HepG2 (cell line): ENCODE data around the gene ARID3C. TPM values are rescaled to one million over a fixed set of nuclear protein-coding genes. Genes with fewer than 3 reads are reported as not detected.

ENCODE experiments used
- E2F1 ChIP-seq: sonication (generic); formaldehyde crosslinking; IDR thresholded peaks from 2 replicates; pipeline ENCODE4 v1.5.0; 2020; ENCODE audit warnings: missing genetic modification reagents
- KAT7 ChIP-seq: IDR thresholded peaks from 2 replicates; pipeline ENCODE4 v1.6.1; 2018; ENCODE audit warnings: borderline replicate concordance, missing compliant biosample characterization
- NFE2 ChIP-seq: sonication (generic); formaldehyde crosslinking; IDR thresholded peaks from 2 replicates; pipeline ENCODE4 v1.4.0; 2020; ENCODE audit warnings: missing genetic modification reagents
- RXRB ChIP-seq: IDR thresholded peaks from 2 replicates; pipeline ENCODE4 v1.6.1; 2016; ENCODE audit warnings: borderline replicate concordance, missing genetic modification reagents, missing compliant biosample characterization
- SKI ChIP-seq: fragments of 450-650 bp; IDR thresholded peaks from one replicate; pipeline ENCODE4 v1.6.1; 2018; ENCODE audit warnings: mild to moderate bottlenecking; ENCODE audit not compliant: partially characterized antibody
- SNAI1 ChIP-seq: sonication (generic); formaldehyde crosslinking; IDR thresholded peaks from 2 replicates; pipeline ENCODE4 v1.5.0; 2020; ENCODE audit warnings: mild to moderate bottlenecking, missing genetic modification reagents, borderline replicate concordance
- TEF ChIP-seq: sonication (generic); formaldehyde crosslinking; IDR thresholded peaks from 2 replicates; pipeline ENCODE4 v1.5.0; 2020; ENCODE audit warnings: missing genetic modification reagents
- WIZ ChIP-seq: sonication (generic); formaldehyde crosslinking; IDR thresholded peaks from 2 replicates; pipeline ENCODE4 v1.5.1; 2020; ENCODE audit warnings: mild to moderate bottlenecking, missing genetic modification reagents
- ZBTB33 ChIP-seq: sonication (generic); formaldehyde crosslinking; IDR thresholded peaks from 2 replicates; pipeline ENCODE4 v1.4.0; 2020; ENCODE audit warnings: missing genetic modification reagents
- ZNF10 ChIP-seq: sonication (generic); formaldehyde crosslinking; IDR thresholded peaks from 2 replicates; pipeline ENCODE4 v1.4.0; 2020; ENCODE audit warnings: mild to moderate bottlenecking, low read depth, missing genetic modification reagents, borderline replicate concordance
- ZNF354B ChIP-seq: sonication (generic); formaldehyde crosslinking; IDR thresholded peaks from 2 replicates; pipeline ENCODE4 v1.8.0; 2022; ENCODE audit warnings: mild to moderate bottlenecking, missing genetic modification reagents
- ZNF496 ChIP-seq: sonication (generic); formaldehyde crosslinking; IDR thresholded peaks from 2 replicates; pipeline ENCODE4 v1.8.1; 2023; ENCODE audit warnings: mild to moderate bottlenecking, moderate library complexity, missing genetic modification reagents; ENCODE audit not compliant: insufficient replicate concordance
- ZNF577 ChIP-seq: sonication (generic); formaldehyde crosslinking; IDR thresholded peaks from 2 replicates; pipeline ENCODE4 v1.4.0; 2020; ENCODE audit warnings: mild to moderate bottlenecking, low read depth, missing genetic modification reagents, borderline replicate concordance
- ZNF7 ChIP-seq: IDR thresholded peaks from 2 replicates; pipeline ENCODE4 v1.6.1; 2016; ENCODE audit warnings: missing biosample characterization, missing genetic modification reagents
- ZNF766 ChIP-seq: sonication (generic); formaldehyde crosslinking; IDR thresholded peaks from 2 replicates; pipeline ENCODE4 v1.5.0; 2020; ENCODE audit warnings: missing genetic modification reagents, borderline replicate concordance
- polyA plus RNA-seq, 8 experiments: library from polyadenylated mRNA; depleted of rRNA in 3 of 8; stranded (reverse) in 7 of 8; unstranded in 1 of 8; fragments of >200 nt; fragmentation: Illumina TruSeq in 4 of 8; extraction: Trizol in 4 of 8; gene quantifications; 2 replicates each; pipeline versions ENCODE4 v1.2.1 to v1.2.3, GENCODE V29; 2011 to 2016; ENCODE audit warnings: low read depth in 4 of 8, missing spikeins in 1 of 8, mixed read lengths in 1 of 8; ENCODE audit not compliant: insufficient read depth in 1 of 8
- total RNA-seq, 5 experiments: library from RNA; depleted of rRNA; stranded (reverse); fragments of >200 nt; fragmentation: Illumina TruSeq; extraction: Trizol; gene quantifications; 2 replicates each; pipeline ENCODE4 v1.2.3, GENCODE V29; 2016; ENCODE audit warnings: low read depth in 1 of 5
- TF ChIP-seq, protein P1 (sequence below): IDR thresholded peaks from 2 replicates; pipeline ENCODE4 v1.6.1; 2016; ENCODE audit warnings: mild to moderate bottlenecking
- TF ChIP-seq, protein P2 (sequence below): sonication (generic); formaldehyde crosslinking; IDR thresholded peaks from 2 replicates; pipeline ENCODE4 v1.5.0; 2020; ENCODE audit warnings: missing genetic modification reagents
- TF ChIP-seq, protein P3 (sequence below): sonication (generic); formaldehyde crosslinking; IDR thresholded peaks from 2 replicates; pipeline ENCODE4 v1.4.0; 2020; ENCODE audit warnings: low read depth, missing genetic modification reagents

ARID3C gene
- total and polyA plus RNA-seq, 2 of the 13 experiments (the other 11 are each of a cell fraction or from before 2014, with no cell fraction given) = not detected

DNA sequence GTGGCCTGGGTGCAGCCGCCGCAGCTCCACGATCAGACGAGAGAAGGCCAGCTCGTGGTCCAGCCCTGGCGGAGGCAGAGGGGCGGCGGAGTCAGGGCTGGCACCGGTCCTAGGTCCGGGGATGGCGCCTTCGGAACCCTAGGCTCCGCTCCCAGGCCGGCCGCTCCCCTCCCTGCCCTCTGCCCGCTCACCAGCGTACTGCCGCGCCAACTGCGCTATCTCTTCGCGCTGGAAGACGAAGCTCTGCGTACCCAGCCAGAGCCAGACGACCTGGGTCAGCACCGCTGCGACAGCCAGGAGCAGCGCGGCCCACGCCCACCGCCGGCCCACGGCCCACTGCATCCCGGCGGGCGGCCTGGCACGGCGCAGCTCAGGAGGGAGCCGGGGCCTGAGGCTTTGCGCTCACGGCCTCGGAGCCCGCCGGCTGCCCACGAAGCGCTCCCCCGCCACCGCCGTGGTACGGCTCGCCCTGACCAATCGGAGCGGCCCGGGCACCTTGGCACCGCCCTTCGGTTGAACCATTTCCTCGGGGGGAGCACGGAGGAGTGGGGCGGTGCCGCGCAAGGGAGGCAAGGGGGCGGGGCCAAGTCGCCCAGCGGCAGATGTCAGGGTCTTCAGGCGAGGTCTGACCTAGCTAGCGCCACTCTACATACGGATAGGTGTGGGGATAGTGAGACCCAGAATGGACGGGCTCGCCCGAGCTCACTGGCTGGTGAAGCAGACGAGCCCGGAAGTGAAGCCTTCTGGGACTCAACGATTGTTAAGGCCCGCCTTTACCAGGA is 8.7 kb upstream of the ARID3C start, which contains the start of gene SIGMAR1 (continued):
- TF ChIP-seq, protein P1, sequence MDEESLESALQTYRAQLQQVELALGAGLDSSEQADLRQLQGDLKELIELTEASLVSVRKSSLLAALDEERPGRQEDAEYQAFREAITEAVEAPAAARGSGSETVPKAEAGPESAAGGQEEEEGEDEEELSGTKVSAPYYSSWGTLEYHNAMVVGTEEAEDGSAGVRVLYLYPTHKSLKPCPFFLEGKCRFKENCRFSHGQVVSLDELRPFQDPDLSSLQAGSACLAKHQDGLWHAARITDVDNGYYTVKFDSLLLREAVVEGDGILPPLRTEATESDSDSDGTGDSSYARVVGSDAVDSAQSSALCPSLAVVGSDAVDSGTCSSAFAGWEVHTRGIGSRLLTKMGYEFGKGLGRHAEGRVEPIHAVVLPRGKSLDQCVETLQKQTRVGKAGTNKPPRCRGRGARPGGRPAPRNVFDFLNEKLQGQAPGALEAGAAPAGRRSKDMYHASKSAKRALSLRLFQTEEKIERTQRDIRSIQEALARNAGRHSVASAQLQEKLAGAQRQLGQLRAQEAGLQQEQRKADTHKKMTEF (CRISPR knock-in tag) = peak; percentile 75
- TF ChIP-seq, protein P2, sequence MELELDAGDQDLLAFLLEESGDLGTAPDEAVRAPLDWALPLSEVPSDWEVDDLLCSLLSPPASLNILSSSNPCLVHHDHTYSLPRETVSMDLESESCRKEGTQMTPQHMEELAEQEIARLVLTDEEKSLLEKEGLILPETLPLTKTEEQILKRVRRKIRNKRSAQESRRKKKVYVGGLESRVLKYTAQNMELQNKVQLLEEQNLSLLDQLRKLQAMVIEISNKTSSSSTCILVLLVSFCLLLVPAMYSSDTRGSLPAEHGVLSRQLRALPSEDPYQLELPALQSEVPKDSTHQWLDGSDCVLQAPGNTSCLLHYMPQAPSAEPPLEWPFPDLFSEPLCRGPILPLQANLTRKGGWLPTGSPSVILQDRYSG (CRISPR knock-in tag) = peak; percentile 77; the same call in 1 of the 2 replicates
- TF ChIP-seq E2F1 (CRISPR knock-in tag) (no peak), RXRB (CRISPR knock-in tag) (peak; percentile 64), WIZ (CRISPR knock-in tag) (peak; percentile 65; the same call in 1 of the 2 replicates), ZNF10 (CRISPR knock-in tag) (no peak), ZNF496 (CRISPR knock-in tag) (no peak), TEF (CRISPR knock-in tag) (no peak), NFE2 (CRISPR knock-in tag) (no peak), ZBTB33 (no peak), ZNF7 (no peak), SKI (peak; percentile 48), SNAI1 (CRISPR knock-in tag) (peak; percentile 81; the same call in 1 of the 2 replicates), ZNF577 (no peak), ZNF354B (CRISPR knock-in tag) (peak; percentile 65; the same call in 1 of the 2 replicates), KAT7 (CRISPR knock-in tag) (peak; percentile 71; the same call in 1 of the 2 replicates), ZNF766 (peak; percentile 58; the same call in 1 of the 2 replicates)
- TF ChIP-seq, protein P3, sequence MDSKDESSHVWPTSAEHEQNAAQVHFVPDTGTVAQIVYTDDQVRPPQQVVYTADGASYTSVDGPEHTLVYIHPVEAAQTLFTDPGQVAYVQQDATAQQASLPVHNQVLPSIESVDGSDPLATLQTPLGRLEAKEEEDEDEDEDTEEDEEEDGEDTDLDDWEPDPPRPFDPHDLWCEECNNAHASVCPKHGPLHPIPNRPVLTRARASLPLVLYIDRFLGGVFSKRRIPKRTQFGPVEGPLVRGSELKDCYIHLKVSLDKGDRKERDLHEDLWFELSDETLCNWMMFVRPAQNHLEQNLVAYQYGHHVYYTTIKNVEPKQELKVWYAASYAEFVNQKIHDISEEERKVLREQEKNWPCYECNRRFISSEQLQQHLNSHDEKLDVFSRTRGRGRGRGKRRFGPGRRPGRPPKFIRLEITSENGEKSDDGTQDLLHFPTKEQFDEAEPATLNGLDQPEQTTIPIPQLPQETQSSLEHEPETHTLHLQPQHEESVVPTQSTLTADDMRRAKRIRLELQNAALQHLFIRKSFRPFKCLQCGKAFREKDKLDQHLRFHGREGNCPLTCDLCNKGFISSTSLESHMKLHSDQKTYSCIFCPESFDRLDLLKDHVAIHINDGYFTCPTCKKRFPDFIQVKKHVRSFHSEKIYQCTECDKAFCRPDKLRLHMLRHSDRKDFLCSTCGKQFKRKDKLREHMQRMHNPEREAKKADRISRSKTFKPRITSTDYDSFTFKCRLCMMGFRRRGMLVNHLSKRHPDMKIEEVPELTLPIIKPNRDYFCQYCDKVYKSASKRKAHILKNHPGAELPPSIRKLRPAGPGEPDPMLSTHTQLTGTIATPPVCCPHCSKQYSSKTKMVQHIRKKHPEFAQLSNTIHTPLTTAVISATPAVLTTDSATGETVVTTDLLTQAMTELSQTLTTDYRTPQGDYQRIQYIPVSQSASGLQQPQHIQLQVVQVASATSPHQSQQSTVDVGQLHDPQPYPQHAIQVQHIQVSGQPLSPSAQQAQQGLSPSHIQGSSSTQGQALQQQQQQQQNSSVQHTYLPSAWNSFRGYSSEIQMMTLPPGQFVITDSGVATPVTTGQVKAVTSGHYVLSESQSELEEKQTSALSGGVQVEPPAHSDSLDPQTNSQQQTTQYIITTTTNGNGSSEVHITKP = peak; percentile 99
